ENCODE results near the gene IRF2BP2.

DNA sequence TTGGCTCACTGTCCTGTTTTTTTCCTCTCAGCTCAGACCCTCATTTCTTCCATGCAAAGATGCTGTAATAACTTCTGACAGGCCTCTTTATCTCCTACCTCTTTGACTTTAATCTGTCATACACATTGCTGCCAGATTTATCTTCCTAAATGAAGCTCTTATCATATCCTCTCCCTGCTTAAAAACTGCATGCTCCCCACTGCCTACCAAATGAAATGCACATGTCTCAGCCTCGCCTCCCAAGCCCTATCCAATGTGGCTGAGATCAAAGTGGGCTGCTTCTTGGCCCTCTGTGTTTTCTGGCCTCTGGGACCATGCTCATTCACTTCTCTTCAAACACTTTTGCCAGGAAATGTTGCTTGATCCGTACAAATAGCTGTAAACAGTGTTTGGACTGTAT lies 38.3 kb downstream of the IRF2BP2 start:
- TF ChIP-seq, protein P1, sequence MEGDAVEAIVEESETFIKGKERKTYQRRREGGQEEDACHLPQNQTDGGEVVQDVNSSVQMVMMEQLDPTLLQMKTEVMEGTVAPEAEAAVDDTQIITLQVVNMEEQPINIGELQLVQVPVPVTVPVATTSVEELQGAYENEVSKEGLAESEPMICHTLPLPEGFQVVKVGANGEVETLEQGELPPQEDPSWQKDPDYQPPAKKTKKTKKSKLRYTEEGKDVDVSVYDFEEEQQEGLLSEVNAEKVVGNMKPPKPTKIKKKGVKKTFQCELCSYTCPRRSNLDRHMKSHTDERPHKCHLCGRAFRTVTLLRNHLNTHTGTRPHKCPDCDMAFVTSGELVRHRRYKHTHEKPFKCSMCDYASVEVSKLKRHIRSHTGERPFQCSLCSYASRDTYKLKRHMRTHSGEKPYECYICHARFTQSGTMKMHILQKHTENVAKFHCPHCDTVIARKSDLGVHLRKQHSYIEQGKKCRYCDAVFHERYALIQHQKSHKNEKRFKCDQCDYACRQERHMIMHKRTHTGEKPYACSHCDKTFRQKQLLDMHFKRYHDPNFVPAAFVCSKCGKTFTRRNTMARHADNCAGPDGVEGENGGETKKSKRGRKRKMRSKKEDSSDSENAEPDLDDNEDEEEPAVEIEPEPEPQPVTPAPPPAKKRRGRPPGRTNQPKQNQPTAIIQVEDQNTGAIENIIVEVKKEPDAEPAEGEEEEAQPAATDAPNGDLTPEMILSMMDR (conservative IDR thresholded peaks at IDR 0.05), result no peak
- TF ChIP-seq EZH2 (IDR thresholded peaks at IDR 0.05; ENCODE audit: low read depth), result no peak

Measured in PC-9 (cell line).